PFSK-1 (cell line): Measurements from ENCODE around the gene CD2BP2.

Experiments
- POLR2AphosphoS5 ChIP-seq: IDR thresholded peaks from 2 replicates; pipeline ENCODE4 v1.6.1; 2012; ENCODE audit warnings: low read depth, mild to moderate bottlenecking, control low read depth, low read length, moderate library complexity
- SIN3A ChIP-seq: IDR thresholded peaks from 2 replicates; pipeline ENCODE4 v1.6.1; 2012; ENCODE audit warnings: mild to moderate bottlenecking, low read length, moderate library complexity, borderline replicate concordance; ENCODE audit not compliant: insufficient read depth

- TF ChIP-seq POLR2AphosphoS5 (0 out of 2 replicates have a peak, but pooled peaks have one; percentile 23), SIN3A (no peak)
Observed at GRCh38 chr16:30395992-30396585, 41.0 kb upstream of the CD2BP2 start.
